Prostate gland (tissue), 2 donors: ENCODE results near the gene MED27. TPM values are rescaled to one million over a fixed set of nuclear protein-coding genes. Genes with fewer than 3 reads are reported as not detected.
A peak's percentile ranks its signal among the peaks of the same experiment; 100 is the strongest.

ENCODE experiments used
- DNase-seq: peaks from one replicate; pipeline ENCODE4 v3.0.0-alpha.2; 2019; ENCODE audit warnings: low spot score
- H3K27ac ChIP-seq, 2 donors: fragments of 200-600 bp; sonication (generic); 2 replicates each; pipeline ENCODE4 v1.5.1; 2017 to 2019
- H3K27me3 ChIP-seq: fragments of 200-600 bp; sonication (generic); replicated peaks from 2 replicates; pipeline ENCODE4 v1.5.1; 2019; ENCODE audit not compliant: insufficient read depth
- H3K36me3 ChIP-seq, 2 donors: fragments of 200-600 bp; sonication (generic); 1 replicate in 1 of 2; 2 replicates in 1 of 2; pipeline versions ENCODE4 v1.5.1 to v1.8.1; 2017 to 2019
- H3K4me1 ChIP-seq: fragments of 200-600 bp; sonication (generic); replicated peaks from 2 replicates; pipeline ENCODE4 v1.5.1; 2019
- H3K4me3 ChIP-seq, 2 donors: fragments of 200-600 bp; sonication (generic); 2 replicates each; pipeline ENCODE4 v1.5.1; 2017 to 2019
- H3K9me3 ChIP-seq: fragments of 200-600 bp; sonication (generic); 2 replicates; pipeline ENCODE4 v1.5.1; 2017
- CTCF ChIP-seq, 4 experiments: fragments of 200-600 bp in 2 of 4; fragments of 450-650 bp in 2 of 4; sonication (generic) in 2 of 4; IDR thresholded peaks; 1 replicate in 3 of 4; 2 replicates in 1 of 4; pipeline ENCODE4 v1.5.1; 2016 to 2019; ENCODE audit warnings: antibody characterized with exemption in 4 of 4, mild to moderate bottlenecking in 2 of 4, moderate library complexity in 2 of 4
- POLR2A ChIP-seq: fragments of 450-650 bp; IDR thresholded peaks from one replicate; pipeline ENCODE4 v1.6.1; 2016; ENCODE audit warnings: antibody characterized with exemption, mild to moderate bottlenecking
- POLR2AphosphoS5 ChIP-seq: sonication (generic); formaldehyde crosslinking; IDR thresholded peaks from one replicate; pipeline ENCODE4 v1.6.1; 2017; ENCODE audit warnings: antibody characterized with exemption
- WGBS: methylation state at CpG from one replicate; pipeline ENCODE4 v1.1.5; 2018; 5-methylcytosine and 5-hydroxymethylcytosine counted together
- intact Hi-C: fragments of 100-400 bp; cut with DNase I; formaldehyde crosslinking; loops from one replicate; pipeline ENCODE4 v1.14.2; 2022
- total RNA-seq, 2 donors: library from RNA; depleted of rRNA; stranded (reverse); fragments of >200 nt; gene quantifications; one replicate each; pipeline ENCODE4 v1.1.0, GENCODE V29; 2016

The MED27 gene
- total RNA-seq, 2 donors from 2014 or later = 17.4 to 22.7 TPM

- Histone ChIP-seq H3K27me3 (no peaks in the 10 kb centered on the region), H3K9me3 (no peaks in the 10 kb centered on the region), H3K36me3 (no peaks in the 10 kb centered on the region), H3K27ac (no peak overlapping the region), H3K4me3 (no peak overlapping the region), H3K4me1 (peaks cover 6% of the 10 kb centered on the region)
- DNase-seq = peak; percentile 23
- intact Hi-C loops = no loop called here
- TF ChIP-seq POLR2A = no peak
- no peak for TF ChIP-seq POLR2AphosphoS5
- TF ChIP-seq CTCF (IDR thresholded peaks at IDR 0.05) = no peak
- WGBS = 56% methylated on average over 12 of the region's 12 CpGs
Observed at GRCh38 chr9:132008855-132009812, 70.5 kb downstream of the MED27 start.

- no peak overlapping the region for H3K4me3 ChIP-seq
- H3K27ac ChIP-seq = no peak overlapping the region
- H3K27me3 ChIP-seq = no peaks in the 10 kb centered on the region
- intact Hi-C loops = no loop called here
- no peaks in the 10 kb centered on the region for H3K36me3 ChIP-seq
- H3K9me3 ChIP-seq = no peaks in the 10 kb centered on the region
- no peak for TF ChIP-seq POLR2A
- no peak for TF ChIP-seq CTCF (IDR thresholded peaks at IDR 0.05)
- TF ChIP-seq POLR2AphosphoS5 = no peak
- 58% methylated on average over 8 of the region's 8 CpGs for WGBS
- H3K4me1 ChIP-seq = peaks cover 3% of the 10 kb centered on the region
- no peak for DNase-seq
Observed at GRCh38 chr9:132008184-132008803, 71.4 kb downstream of the MED27 start.

- no peak for TF ChIP-seq POLR2AphosphoS5
- TF ChIP-seq CTCF (IDR thresholded peaks at IDR 0.05) = no peak
- TF ChIP-seq POLR2A = no peak
- H3K4me3 ChIP-seq = no peak overlapping the region
- no peaks in the 10 kb centered on the region for H3K36me3 ChIP-seq
- no peaks in the 10 kb centered on the region for H3K9me3 ChIP-seq
- DNase-seq = no peak
- H3K27ac ChIP-seq = no peak overlapping the region
- H3K27me3 ChIP-seq = no peaks in the 10 kb centered on the region
- no peaks in the 10 kb centered on the region for H3K4me1 ChIP-seq
- 58% methylated on average over 5 of the region's 5 CpGs for WGBS
- intact Hi-C loops = no loop called here
Observed at GRCh38 chr9:132007371-132008025, 72.2 kb downstream of the MED27 start.

DNA sequence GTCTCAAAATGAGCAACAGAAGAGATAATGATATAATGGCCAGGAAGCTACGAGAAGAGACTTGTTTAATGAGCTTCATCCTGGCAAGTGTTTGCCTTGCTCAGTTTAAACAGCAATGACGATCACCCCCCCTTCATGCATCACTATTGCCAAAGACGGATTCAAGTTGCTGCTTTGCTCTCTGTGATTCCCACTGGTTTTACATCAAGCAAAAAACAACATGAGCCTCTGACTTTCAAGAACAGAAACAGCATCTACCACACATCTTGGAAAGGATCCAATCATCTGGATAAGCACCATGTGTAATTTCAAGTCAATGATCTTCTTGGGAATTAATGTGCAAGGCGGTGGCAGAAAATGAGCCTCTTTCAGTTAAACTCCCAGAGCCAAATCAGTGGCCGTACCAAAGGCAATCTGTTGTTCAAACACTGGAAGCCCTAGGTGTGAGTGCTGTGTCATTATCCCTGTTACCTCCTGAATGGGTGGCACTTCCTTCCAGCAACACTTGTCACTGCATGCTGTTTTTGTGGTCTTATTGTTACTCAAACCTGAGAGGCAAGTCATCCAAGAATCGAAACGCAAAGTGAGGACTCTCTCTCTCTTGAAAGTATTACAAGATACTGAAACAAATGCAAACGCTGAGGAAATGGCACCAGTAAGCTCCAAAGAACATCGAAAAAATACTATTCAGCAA, 72.8 kb downstream of the MED27 start:
- Histone ChIP-seq H3K9me3 (no peaks in the 10 kb centered on the region), H3K27me3 (no peaks in the 10 kb centered on the region), H3K36me3 (no peaks in the 10 kb centered on the region), H3K4me3 (no peak overlapping the region), H3K27ac (peak overlapping the region in 1 of 2 donors; percentile 20), H3K4me1 (no peaks in the 10 kb centered on the region)
- 24% methylated on average over 9 of the region's 9 CpGs for WGBS
- DNase-seq = peak; percentile 58
- intact Hi-C loops = no loop called here
- TF ChIP-seq POLR2AphosphoS5 = no peak
- TF ChIP-seq CTCF (IDR thresholded peaks at IDR 0.05) = no peak
- no peak for TF ChIP-seq POLR2A
